Left renal pelvis (tissue), 4 donors: ENCODE measurements around the gene TLX2. TPM values are rescaled to one million over a fixed set of nuclear protein-coding genes. Genes with fewer than 3 reads are reported as not detected.

Source experiments
- DNase-seq, 4 donors: peaks; one replicate each; pipeline ENCODE4 v3.0.0-alpha.2; 2013; ENCODE audit warnings: low read depth in 4 of 4, low spot score in 3 of 4
- polyA plus RNA-seq, 4 donors: library from polyadenylated mRNA; unstranded; fragments of 120-200 nt; gene quantifications; one replicate each; pipeline ENCODE4 v1.2.1, GENCODE V29; 2013; ENCODE audit not compliant: insufficient read length in 4 of 4

The TLX2 gene
- polyA plus RNA-seq, 4 donors: 0.08 to 0.23 TPM; not detected in 2

DNA sequence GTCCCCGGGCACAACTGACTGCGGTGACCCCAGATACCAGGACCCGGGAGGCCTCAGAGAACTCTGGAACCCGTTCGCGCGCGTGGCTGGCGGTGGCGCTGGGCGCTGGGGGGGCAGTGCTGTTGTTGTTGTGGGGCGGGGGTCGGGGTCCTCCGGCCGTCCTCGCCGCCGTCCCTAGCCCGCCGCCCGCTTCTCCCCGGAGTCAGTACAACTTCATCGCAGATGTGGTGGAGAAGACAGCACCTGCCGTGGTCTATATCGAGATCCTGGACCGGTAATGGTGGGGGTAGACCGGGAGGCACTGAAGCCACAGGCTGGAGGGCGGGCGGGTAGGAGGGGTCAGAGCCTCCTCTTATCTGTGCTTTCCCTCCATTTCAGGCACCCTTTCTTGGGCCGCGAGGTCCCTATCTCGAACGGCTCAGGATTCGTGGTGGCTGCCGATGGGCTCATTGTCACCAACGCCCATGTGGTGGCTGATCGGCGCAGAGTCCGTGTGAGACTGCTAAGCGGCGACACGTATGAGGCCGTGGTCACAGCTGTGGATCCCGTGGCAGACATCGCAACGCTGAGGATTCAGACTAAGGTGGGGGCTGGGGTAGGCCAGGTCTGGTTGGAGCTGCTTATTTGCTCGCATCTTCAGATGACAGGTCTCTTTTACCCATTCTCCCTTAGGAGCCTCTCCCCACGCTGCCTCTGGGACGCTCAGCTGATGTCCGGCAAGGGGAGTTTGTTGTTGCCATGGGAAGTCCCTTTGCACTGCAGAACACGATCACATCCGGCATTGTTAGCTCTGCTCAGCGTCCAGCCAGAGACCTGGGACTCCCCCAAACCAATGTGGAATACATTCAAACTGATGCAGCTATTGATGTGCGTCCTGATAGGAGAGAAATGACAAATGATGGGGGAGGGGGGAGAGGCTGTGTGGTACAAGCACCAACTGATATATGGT, 16.3 kb downstream of the TLX2 start:
- no peak for DNase-seq

DNA sequence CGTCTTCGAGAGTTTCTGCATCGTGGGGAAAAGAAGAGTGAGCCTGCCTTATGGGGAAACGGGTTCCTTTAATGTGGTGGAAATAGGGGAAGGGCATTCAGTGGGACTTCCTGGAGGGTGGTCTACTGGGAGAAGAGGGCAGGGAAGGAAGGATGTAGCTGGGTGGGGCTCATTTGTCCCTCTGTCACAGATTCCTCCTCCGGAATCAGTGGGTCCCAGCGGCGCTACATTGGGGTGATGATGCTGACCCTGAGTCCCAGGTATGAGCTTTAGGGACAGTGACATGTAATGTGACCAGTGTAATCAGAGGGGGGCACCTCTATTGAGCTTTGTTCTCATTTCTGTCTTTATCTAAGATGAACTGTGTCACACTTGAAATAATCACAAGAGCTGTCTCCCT, 17.4 kb downstream of the TLX2 start:
- no peak for DNase-seq

DNA sequence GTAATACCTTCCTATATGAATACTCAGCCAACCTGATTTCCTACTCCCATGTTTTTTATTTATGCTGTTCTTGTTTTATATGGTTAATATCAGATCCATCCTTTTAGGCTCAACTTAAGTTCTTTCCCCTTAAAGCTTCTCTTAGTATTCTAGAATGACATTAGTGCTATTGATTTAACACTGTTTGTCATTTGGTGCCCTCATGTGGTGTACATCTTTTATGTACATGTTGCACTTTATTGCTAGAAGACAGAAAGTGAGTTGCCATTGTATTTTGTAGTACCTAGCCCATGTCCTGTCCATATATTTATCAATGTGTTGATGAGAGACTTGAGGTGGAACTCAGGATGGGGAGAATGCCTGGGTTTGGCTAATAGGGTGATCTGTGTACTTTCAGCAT, 18.0 kb downstream of the TLX2 start:
- DNase-seq: no peak

DNA sequence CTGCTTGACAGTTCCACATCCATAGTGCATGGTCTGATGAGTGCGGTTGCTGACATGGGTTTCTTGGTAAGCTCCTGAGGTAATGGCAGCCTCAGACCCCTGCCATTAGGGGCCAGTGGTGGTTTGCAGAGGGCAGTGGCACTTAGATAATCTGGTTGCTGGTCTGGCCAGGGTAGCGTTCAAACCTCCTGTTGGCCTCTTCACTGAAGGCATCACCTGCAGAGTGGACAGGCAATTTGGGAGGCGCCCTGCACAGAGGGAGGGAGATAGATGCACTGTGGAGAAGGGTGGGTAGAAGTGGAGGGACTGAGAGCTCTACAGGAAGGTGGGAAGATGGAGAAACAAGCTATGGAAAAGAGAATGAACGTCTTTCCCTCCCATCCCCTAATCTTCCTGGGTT, 19.2 kb downstream of the TLX2 start:
- DNase-seq: no peak

DNA sequence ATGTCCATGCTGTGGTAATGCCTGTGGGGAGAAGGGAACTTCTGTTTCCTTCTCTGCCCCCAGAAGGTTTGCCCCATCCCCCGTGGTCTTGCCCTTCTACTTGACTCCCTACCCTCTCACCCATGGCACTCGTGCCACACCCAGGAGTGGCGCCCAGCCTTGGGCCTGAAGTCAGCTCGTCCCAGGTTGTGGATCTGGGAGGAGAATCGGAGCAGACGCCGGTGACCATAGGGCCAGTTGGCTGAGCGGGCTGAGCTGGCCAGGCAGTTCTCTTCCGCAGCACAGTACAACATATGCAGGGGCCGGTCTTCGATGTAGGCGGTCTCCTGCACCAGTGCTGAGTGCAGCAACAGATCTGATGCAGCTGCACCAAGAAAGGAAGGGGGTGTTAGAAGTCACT, 20.2 kb downstream of the TLX2 start:
- DNase-seq: no peak

DNA sequence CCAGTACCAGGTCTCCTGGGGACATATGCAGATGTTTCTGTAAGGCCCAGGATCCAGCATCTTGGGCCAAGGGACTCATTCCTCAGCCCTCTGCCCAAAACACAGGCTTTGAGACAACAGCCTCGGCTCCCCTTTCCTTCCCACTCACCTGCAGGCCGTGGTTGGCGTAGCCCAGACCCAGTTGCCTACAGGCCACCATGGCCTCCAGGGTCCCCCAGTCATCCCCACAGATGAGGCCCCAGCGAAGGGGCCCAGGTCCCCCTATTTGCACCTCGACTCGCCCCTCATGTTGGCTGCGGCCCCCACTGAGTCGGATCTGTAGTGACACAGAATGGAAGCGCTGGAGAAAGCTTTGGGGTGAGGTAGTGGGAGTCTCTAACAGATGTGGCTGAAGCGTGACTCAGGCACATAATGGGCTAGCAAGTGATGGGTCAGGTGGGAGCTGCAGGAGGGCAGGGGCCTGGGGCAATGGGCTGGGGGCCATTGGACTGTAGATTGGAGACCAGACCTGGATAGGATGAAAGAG, 21.3 kb downstream of the TLX2 start:
- no peak for DNase-seq

DNA sequence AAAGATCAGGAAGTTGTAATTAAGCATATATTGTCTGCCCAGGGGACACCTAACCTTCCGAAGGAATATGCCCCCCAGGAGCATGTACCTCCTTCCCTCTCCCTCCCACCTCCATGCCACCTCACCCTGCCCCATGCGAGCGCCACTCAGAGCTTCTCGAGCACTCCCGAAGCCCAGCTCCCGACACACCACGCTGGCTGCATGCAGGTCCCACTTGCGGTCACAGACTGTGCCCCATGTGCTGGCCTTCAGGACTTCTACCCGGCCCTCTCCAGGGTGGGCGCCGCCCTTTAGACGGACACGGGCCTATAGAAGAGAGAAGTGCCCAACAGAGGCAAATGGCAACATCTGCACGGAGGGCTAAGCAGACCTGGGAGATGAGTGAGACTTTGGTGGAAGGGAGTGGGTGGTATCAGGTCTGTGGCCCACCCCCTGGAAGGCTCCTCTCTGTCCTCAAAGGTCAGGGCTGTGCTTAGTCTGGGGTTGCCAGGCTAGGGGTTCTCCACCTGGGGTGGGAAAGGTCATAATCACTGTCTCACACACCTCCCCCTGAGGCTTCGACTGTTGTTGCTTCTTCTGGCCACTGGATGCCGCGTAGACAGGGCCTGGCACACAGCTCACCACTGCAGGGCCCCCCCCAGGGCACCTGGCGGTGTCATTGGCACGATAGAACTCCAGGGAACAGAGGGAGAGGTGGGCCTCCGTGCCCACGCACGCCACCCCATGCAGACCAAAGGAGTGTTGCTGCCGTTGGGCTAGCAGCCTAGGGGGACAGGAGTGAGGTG, 22.1 kb downstream of the TLX2 start:
- no peak for DNase-seq

DNA sequence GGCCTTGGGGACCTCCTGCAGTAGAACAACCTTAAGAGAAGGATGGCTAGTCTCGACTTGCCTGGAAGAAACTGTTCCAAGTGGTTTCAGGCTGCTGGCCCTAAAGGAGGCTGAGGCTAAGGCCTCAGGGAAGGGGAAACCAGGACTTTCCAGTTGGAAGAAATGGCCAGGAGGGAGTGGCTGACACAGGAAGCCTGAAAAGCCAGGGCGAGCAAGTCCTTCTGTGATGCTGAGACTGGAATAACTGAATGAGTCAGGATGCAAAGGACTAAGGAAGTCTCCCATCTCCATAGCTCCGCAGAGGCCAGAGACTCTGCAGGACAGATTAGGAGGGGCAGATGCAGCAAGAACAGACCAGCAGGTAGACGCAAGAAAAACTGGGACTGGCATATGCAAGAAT, 22.9 kb downstream of the TLX2 start:
- no peak for DNase-seq

DNA sequence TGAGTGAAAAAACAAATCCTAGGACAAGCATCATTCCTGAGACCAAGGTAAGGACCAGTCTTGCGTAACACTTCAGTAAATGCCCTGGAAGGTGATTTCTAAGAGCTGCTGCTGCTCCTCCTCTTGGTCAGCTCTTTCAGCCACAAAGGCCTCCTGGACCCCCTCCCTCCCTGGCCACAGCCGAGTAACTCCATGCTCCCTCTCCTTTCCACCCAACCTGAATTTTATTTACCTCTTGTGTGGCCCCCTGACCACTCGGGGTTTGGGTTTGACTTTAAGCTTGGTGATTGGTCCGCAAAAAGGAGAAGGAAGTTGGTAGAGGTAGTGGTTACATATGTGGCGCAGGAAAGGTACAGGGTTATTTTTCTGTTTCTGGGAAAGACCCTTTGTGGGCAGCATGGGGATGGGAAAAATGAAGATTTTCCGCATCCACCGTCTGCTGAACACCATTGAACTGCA, 24.7 kb downstream of the TLX2 start:
- no peak for DNase-seq

DNA sequence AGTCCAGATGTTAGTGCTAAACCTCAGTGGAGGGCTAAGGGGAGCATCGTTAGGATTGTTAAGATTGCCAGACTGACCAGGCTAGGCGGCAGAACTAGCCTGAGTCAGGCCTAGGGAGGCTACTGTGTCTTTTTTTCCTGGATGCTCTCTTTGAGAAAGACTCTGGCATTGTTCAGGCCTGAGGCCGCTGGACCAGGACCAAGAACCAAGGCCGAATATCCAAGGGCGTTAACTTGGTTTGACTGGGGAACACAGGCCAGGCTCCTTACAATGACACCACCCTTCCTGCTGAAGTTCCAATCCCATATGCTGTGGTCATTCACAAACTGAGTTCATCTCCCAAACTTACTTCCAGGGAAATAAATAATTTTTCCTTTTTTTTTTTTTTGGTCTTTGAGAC, 26.0 kb downstream of the TLX2 start:
- no peak for DNase-seq

DNA sequence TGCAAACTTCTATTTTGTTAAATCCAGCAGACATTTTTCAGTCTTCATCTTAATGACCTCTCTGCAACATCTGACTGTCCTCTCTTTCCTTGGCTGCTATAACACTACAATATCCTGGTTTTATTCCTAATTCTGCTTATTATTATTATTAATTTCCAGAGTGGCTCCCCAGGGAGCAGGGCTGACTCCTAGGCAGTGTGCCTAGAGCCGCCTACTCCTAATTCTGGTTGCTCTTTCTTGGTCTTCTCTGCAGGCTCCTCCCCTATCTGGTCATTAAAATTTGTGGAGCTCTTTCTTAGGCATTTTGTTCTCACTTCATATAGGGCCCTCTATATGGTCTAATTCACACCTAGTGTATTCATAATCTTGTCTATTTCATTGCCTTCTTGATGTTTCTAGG, 28.7 kb downstream of the TLX2 start:
- no peak for DNase-seq

DNA sequence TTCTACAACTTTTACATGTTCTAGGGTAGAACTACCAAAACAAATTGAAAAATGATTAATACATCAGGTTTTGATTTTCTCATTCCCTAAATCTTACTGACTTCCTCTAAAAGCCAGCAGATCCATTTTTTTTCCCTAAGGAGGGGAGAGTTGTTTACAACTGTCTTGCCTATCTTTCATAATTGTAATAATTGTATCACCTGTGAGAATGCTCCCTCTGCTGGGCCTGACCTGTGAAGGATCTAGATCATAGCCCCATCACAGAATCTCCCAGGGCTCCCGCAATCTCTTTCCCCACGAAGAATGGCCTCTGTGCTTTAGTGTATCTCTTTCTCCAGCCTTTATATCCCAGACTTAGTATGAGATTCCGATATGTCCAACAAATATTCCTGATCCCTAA, 30.4 kb downstream of the TLX2 start:
- no peak for DNase-seq

DNA sequence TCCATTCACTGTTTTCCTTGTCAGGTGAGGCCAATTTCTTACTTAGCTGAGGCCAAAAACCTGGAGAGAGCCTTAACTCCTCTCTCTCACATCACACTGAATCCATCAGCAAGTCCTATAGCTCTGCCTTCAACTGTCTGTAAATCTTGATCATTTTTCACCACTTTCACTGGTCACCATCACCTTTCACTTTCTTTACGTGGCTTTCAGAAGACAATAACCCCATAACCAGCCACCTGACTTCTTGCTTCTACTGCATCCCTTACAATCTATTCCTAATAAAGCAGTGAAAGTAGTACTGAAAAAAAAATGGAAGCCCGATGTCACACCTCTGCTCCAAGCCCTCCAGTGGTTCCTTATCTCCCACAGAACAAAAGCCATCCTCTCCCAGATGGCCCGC, 31.8 kb downstream of the TLX2 start:
- no peak for DNase-seq

DNA sequence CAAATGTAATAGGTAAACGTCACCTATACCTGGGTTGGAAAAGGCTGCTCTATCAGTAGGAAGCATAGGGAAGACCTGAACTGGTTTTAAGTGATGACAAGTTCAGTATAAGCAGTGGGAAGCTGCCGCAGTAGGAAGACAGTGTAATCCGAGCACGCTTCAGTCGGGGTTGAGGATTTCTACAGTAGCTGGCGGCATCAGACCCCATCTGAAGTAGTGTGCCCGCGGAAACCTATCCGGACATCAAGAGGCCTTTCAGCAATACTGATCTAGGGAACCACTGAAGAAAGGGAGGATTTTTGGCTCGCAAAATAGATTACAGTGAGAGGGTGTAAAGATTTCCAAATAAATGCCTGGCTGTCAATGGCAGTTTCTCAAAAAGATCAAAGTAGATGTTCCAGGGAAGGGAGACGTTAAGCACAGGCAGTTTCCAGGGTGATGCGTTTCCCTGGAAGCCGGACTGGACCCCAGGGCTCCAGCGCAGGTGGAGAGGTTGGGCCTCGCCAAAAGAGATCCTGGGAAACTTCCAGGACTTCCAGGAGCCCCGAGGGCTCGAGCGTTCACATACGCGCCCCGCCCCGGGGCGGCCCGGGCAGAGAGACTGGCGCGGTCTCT, 34.1 kb downstream of the TLX2 start:
- no peak for DNase-seq

DNA sequence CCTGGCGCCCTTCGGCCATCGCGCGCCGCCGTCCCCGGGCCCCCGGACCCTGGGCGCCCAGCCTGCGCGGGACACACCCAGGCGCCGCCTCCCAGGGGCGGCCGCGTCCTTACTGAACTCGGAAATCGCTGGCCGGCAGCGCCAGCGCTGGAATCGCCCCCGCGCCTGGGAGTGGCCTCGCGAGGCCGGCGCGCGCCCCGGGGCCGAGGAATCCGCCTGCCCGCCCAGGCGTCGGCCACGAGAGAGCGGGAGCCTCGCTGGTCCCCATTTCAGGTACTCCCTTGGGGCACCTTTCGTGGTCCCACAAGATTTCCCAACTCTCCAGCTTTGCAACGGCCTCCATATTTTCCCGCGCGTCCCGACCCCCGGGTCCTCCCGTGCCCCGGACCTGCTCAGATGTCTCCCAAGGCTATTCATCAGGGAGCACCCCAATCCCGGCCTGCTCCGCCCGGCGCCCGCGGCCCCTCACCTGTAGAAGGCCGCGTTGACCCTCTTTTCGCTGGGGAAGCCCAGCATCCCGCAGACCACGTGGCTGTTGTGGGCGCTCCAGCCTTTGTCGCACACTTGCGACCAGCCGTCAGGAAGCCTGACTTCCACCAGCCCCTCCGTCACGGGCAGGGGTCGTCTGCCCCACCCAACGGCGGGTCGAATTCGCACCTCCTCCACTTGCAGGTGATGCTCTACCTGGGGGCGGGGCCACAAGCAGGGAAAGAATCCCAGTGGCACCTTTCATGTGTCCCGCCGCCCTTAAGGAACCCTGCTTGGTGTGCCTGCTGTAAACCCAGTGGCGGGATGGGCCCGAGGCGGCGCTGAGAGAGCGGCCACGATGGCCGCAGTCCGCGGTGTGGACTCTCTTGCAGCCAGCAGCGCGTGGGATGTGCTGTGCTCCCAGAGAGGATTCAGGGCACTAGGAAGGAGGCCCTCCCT, 34.9 kb downstream of the TLX2 start:
- no peak for DNase-seq

DNA sequence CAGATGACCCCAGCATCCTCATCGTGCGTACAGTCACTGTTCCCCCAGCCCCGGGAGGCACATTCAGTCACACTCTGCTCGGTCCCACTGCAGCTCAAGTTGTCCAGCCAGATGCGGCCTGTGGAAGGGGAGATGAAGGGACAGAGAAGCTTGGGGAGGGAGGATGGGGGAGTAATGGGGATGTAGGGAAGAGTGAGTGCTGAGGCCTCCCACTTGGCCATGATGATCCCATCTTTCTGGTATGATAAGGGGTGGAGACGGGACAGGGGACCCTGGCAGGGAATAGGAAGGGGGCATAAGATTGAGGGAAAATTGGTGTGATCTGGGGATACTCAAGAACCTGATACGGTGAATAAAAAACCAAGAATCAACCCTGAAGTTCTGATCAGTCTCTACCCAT, 36.0 kb downstream of the TLX2 start:
- DNase-seq: no peak

DNA sequence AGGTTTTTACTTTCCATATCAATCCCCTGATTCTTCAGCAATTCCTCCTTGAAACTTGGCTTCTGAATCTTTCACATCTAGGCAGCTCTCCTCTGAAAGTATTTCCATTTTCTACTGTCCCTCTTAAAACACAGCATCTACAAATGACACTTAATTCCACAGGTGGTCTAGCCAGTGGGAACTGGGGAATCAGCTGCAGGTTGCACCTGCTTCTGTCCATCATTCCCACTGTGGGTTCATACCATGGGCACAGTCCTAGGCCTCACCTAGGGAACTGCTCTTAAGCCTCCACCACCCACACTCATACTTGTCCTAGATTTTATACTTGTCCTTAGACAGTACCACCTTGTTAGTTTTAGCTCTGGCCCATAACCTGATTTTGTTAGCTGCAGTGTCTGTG, 37.3 kb downstream of the TLX2 start:
- DNase-seq: no peak

DNA sequence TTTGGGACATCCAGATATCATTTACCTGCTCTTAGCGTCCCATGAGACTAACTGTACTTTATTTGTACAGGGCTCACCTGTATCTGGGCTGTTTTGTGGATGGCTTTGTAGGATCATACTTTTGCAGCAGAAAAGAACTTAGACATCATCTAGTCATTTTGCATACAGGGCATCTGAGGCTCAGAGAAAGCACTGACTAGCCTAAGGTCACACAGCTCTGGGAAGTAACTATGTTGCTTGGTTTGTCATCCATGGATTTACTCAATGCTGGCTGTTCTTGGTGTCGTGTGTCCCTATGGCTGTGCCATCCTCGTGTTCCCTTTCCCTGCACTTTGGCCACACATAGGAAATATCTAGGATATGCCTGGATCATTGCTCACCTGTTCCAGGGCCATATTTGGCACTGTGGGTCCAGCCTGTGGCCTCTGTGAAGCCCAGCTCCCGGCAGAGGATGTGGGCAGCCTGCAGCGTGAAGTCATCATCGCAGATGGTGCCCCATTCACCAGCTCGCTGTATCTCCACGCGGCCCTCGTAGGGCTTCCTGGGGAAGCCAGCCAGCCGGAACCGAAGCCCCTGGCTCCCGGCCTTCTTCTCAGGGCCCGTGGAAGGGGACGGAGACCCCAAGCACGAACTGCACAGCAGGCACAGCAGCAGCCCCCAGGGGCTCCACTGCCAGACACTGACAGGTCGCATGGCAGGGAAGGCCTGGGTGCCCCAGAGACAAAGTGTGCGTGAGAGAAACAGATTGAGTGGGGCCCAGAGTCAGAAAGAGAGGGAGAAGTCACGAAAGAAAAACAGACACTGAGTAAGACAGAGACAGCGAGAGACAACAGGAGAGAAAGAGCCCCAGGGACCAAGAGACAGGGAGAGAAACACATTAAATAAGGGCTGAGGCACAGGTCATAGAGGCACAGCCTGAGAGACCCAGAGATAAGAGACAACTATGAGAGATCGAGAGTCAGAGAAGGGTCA, 38.0 kb downstream of the TLX2 start:
- DNase-seq: no peak
